Neuronal stem cell (in vitro differentiated cells): ENCODE measurements around the gene STX1B.
A peak's percentile ranks its signal among the peaks of the same experiment; 100 is the strongest.

Experiments used
- DNase-seq: peaks from one replicate; pipeline ENCODE4 v3.0.0-alpha.2; 2013; ENCODE audit warnings: low spot score
- H2AFZ ChIP-seq: one replicate; pipeline ENCODE4 v1.6.1; 2013; ENCODE audit warnings: mild to moderate bottlenecking, low read length, inconsistent platforms
- H2AK5ac ChIP-seq: 2 replicates; pipeline ENCODE4 v1.6.1; 2013; ENCODE audit warnings: low read depth, mild to moderate bottlenecking, inconsistent platforms, low read length, moderate library complexity, mixed read lengths
- H2BK120ac ChIP-seq: 2 replicates; pipeline ENCODE4 v1.6.1; 2013; ENCODE audit warnings: low read depth, mild to moderate bottlenecking, inconsistent platforms, low read length, moderate library complexity, mixed read lengths
- H2BK12ac ChIP-seq: one replicate; pipeline ENCODE4 v1.6.1; 2013; ENCODE audit warnings: low read length, inconsistent platforms
- H2BK15ac ChIP-seq: 2 replicates; pipeline ENCODE4 v1.6.1; 2013; ENCODE audit warnings: mild to moderate bottlenecking, low read length, inconsistent platforms, mixed read lengths
- H2BK5ac ChIP-seq: one replicate; pipeline ENCODE4 v1.6.1; 2013; ENCODE audit warnings: inconsistent platforms, mild to moderate bottlenecking, low read length, moderate library complexity
- H3K14ac ChIP-seq: one replicate; pipeline ENCODE4 v1.6.1; 2013; ENCODE audit warnings: low read length, inconsistent platforms
- H3K18ac ChIP-seq: 2 replicates; pipeline ENCODE4 v1.6.1; 2013; ENCODE audit warnings: low read length, inconsistent platforms
- H3K23ac ChIP-seq: 2 replicates; pipeline ENCODE4 v1.6.1; 2013; ENCODE audit warnings: low read depth, mild to moderate bottlenecking, mixed read lengths, low read length, inconsistent platforms; ENCODE audit not compliant: poor library complexity
- H3K27ac ChIP-seq: replicated peaks from 3 replicates; pipeline ENCODE4 v1.5.1; 2013; ENCODE audit warnings: low read length, inconsistent platforms
- H3K27me3 ChIP-seq, 3 experiments: 2 replicates each; pipeline ENCODE4 v1.6.1; 2013; ENCODE audit warnings: low read length in 3 of 3, mild to moderate bottlenecking in 2 of 3, inconsistent platforms in 1 of 3, low read depth in 1 of 3, mixed read lengths in 1 of 3, moderate library complexity in 1 of 3; ENCODE audit not compliant: control insufficient read depth in 3 of 3, insufficient read depth in 3 of 3
- H3K36me3 ChIP-seq, 2 donors: replicated peaks in 1 of 2; 2 replicates each; pipeline ENCODE4 v1.6.1; 2013; ENCODE audit warnings: low read length in 2 of 2; ENCODE audit not compliant: control insufficient read depth in 2 of 2, insufficient read depth in 2 of 2
- H3K4ac ChIP-seq: 2 replicates; pipeline ENCODE4 v1.6.1; 2013; ENCODE audit warnings: inconsistent platforms, mild to moderate bottlenecking, low read length, moderate library complexity
- H3K4me1 ChIP-seq, 2 donors: 1 replicate in 1 of 2; 2 replicates in 1 of 2; pipeline ENCODE4 v1.6.1; 2013; ENCODE audit warnings: low read length in 2 of 2, low read depth in 1 of 2; ENCODE audit not compliant: control insufficient read depth in 2 of 2, insufficient read depth in 1 of 2
- H3K4me2 ChIP-seq: one replicate; pipeline ENCODE4 v1.6.1; 2013; ENCODE audit warnings: mild to moderate bottlenecking, low read length, inconsistent platforms; ENCODE audit not compliant: insufficient read depth, poor library complexity, severe bottlenecking
- H3K4me3 ChIP-seq, 2 donors: 2 replicates each; pipeline ENCODE4 v1.5.1; 2013; ENCODE audit warnings: low read length in 2 of 2, mild to moderate bottlenecking in 2 of 2, inconsistent platforms in 1 of 2, moderate library complexity in 1 of 2
- H3K79me1 ChIP-seq: one replicate; pipeline ENCODE4 v1.6.1; 2013; ENCODE audit warnings: low read depth, mild to moderate bottlenecking, inconsistent platforms, low read length, moderate library complexity
- H3K9ac ChIP-seq: one replicate; pipeline ENCODE4 v1.6.1; 2013; ENCODE audit warnings: mild to moderate bottlenecking, low read depth, low read length, inconsistent platforms; ENCODE audit not compliant: poor library complexity
- H3K9me3 ChIP-seq, 2 donors: replicated peaks in 1 of 2; 2 replicates each; pipeline versions ENCODE3 to v1.6.1; 2013; ENCODE audit warnings: low read length in 2 of 2, mild to moderate bottlenecking in 2 of 2, inconsistent platforms in 1 of 2, low read depth in 1 of 2, mixed read lengths in 1 of 2, moderate library complexity in 1 of 2; ENCODE audit not compliant: control insufficient read depth in 2 of 2, insufficient read depth in 1 of 2
- H4K8ac ChIP-seq: one replicate; pipeline ENCODE4 v1.6.1; 2013; ENCODE audit warnings: low read depth, mild to moderate bottlenecking, inconsistent platforms, low read length, moderate library complexity
- H4K91ac ChIP-seq: one replicate; pipeline ENCODE4 v1.6.1; 2013; ENCODE audit warnings: low read length, low read depth, mild to moderate bottlenecking, inconsistent platforms; ENCODE audit not compliant: poor library complexity
- WGBS, 2 donors: extraction: QIAGEN DNeasy Blood & Tissue Kit; methylation state at CpG; one replicate each; pipeline ENCODE4 v1.1.7; 2013; ENCODE audit warnings: missing lambda C conversion rate in 2 of 2, mixed read lengths in 1 of 2; ENCODE audit not compliant: insufficient read length in 2 of 2, insufficient replicate concordance in 1 of 2; ENCODE audit errors: extremely low coverage in 2 of 2; 5-methylcytosine and 5-hydroxymethylcytosine counted together

STX1B gene

GRCh38 chr16:30953511-30954124, 56.8 kb downstream of the STX1B start:
- H2AK5ac ChIP-seq: peak overlapping the region; percentile 47
- peak overlapping the region; percentile 52 for H2BK15ac ChIP-seq
- no peak overlapping the region for H4K91ac ChIP-seq
- no peak overlapping the region for H4K8ac ChIP-seq
- H2AFZ ChIP-seq: peak overlapping the region; percentile 61
- peak; percentile 76 for DNase-seq
- no CpG with 5 or more reads among the region's 15 CpGs for WGBS, 2 donors
- H2BK120ac ChIP-seq: peak overlapping the region; percentile 39
- H3K27me3 ChIP-seq: no peaks in the 10 kb centered on the region
- H3K23ac ChIP-seq: peak overlapping the region; percentile 92
- no peaks in the 10 kb centered on the region for H3K9me3 ChIP-seq
- no peak overlapping the region for H3K4me2 ChIP-seq
- peaks cover 13% of the 10 kb centered on the region for H3K79me1 ChIP-seq
- H3K36me3 ChIP-seq: peaks cover under 1 to 2% of the 10 kb centered on the region in 2 donors
- H2BK12ac ChIP-seq: peak overlapping the region; percentile 59
- no peak overlapping the region for H3K14ac ChIP-seq
- peak overlapping the region; percentile 79 for H3K9ac ChIP-seq
- H3K18ac ChIP-seq: peak overlapping the region; percentile 20
- peaks cover 17 to 19% of the 10 kb centered on the region in 2 donors for H3K4me1 ChIP-seq
- peak overlapping the region; percentile 22 for H3K27ac ChIP-seq
- no peak overlapping the region for H3K4ac ChIP-seq
- H3K4me3 ChIP-seq: no peak overlapping the region
- H2BK5ac ChIP-seq: peak overlapping the region; percentile 21

DNA sequence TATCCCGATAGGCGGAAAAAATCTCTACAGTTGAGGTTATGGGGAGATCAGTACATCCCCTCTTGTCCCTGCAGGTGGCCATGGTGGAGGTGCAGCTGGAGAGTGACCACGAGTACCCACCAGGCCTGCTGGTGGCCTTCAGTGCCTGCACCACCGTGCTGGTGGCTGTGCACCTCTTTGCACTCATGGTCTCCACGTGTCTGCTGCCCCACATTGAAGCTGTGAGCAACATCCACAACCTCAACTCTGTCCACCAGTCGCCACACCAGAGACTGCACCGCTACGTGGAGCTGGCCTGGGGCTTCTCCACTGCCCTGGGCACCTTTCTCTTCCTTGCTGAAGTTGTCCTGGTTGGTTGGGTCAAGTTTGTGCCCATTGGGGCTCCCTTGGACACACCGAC, 57.3 kb downstream of the STX1B start:
- Histone ChIP-seq H2BK120ac (peak overlapping the region; percentile 39), H3K4me3 (peak overlapping the region in 1 of 2 donors; percentile 50), H3K23ac (peak overlapping the region; percentile 92), H3K4me1 (peaks cover 16 to 17% of the 10 kb centered on the region in 2 donors), H3K9ac (peak overlapping the region; percentile 79), H3K9me3 (no peaks in the 10 kb centered on the region), H3K36me3 (peaks cover 0 to 2% of the 10 kb centered on the region in 2 donors), H4K8ac (no peak overlapping the region), H3K79me1 (peaks cover 11% of the 10 kb centered on the region), H3K18ac (peak overlapping the region; percentile 20), H3K4ac (no peak overlapping the region), H2BK15ac (peak overlapping the region; percentile 52), H3K14ac (peak overlapping the region; percentile 67), H4K91ac (no peak overlapping the region), H2AK5ac (peak overlapping the region; percentile 47), H3K27ac (no peak overlapping the region), H2AFZ (peak overlapping the region; percentile 61), H3K4me2 (no peak overlapping the region), H3K27me3 (no peaks in the 10 kb centered on the region), H2BK5ac (peak overlapping the region; percentile 21), H2BK12ac (no peak overlapping the region)
- no peak for DNase-seq
- no CpG with 5 or more reads among the region's 9 CpGs for WGBS, 2 donors

GRCh38 chr16:30951750-30952149, 58.7 kb downstream of the STX1B start:
- Histone ChIP-seq H3K23ac (no peak overlapping the region), H2AFZ (no peak overlapping the region), H3K18ac (no peak overlapping the region), H3K4me3 (no peak overlapping the region), H2BK5ac (no peak overlapping the region), H3K79me1 (peaks cover 13% of the 10 kb centered on the region), H3K36me3 (peaks cover 4 to 5% of the 10 kb centered on the region in 2 donors), H3K9me3 (no peaks in the 10 kb centered on the region), H3K27me3 (no peaks in the 10 kb centered on the region), H3K4me2 (no peak overlapping the region), H3K27ac (no peak overlapping the region), H2BK120ac (no peak overlapping the region), H3K9ac (no peak overlapping the region), H4K91ac (no peak overlapping the region), H2AK5ac (no peak overlapping the region), H3K4me1 (peaks cover 23 to 26% of the 10 kb centered on the region in 2 donors), H2BK12ac (no peak overlapping the region), H4K8ac (no peak overlapping the region), H3K4ac (no peak overlapping the region), H3K14ac (no peak overlapping the region), H2BK15ac (no peak overlapping the region)
- no CpG with 5 or more reads among the region's 3 CpGs for WGBS, 2 donors
- no peak for DNase-seq

DNA sequence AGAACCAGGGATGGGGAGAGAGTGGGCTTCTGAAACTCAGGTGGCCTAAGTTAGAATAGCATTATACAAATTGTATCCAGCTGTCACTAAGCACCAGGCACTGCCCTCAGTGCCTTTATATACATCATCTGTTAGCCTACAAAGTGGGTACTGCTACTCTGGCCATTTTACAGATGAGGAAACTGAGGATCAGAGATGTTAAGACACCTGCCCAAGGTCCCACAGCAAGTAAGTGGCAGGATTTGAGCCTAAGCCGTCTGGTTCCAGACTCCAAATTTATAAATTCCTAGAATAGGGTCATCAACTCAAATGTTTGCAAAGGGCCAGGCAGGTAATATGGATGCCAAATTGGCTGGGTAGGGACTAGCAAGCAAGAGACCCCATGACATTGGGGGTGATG, 59.2 kb downstream of the STX1B start:
- H2AK5ac ChIP-seq: no peak overlapping the region
- no peak overlapping the region for H3K14ac ChIP-seq
- H3K4ac ChIP-seq: no peak overlapping the region
- no peak overlapping the region for H3K4me2 ChIP-seq
- peaks cover 14% of the 10 kb centered on the region for H3K79me1 ChIP-seq
- no peak overlapping the region for H2BK12ac ChIP-seq
- no peak overlapping the region for H2BK120ac ChIP-seq
- no peak overlapping the region for H3K27ac ChIP-seq
- H3K23ac ChIP-seq: no peak overlapping the region
- H3K4me1 ChIP-seq: peaks cover 24 to 26% of the 10 kb centered on the region in 2 donors
- no peak overlapping the region for H3K4me3 ChIP-seq
- no peak overlapping the region for H2BK5ac ChIP-seq
- H2AFZ ChIP-seq: no peak overlapping the region
- H3K27me3 ChIP-seq: no peaks in the 10 kb centered on the region
- peaks cover 7 to 11% of the 10 kb centered on the region in 2 donors for H3K36me3 ChIP-seq
- no peak overlapping the region for H3K18ac ChIP-seq
- H4K8ac ChIP-seq: no peak overlapping the region
- H3K9ac ChIP-seq: no peak overlapping the region
- no CpG with 5 or more reads among the region's 1 CpG for WGBS, 2 donors
- no peak overlapping the region for H2BK15ac ChIP-seq
- no peak for DNase-seq
- H3K9me3 ChIP-seq: no peaks in the 10 kb centered on the region
- no peak overlapping the region for H4K91ac ChIP-seq
